Measurements from ENCODE around the gene DHX15.

GRCh38 chr4:24496597-24496996, 87.8 kb downstream of the DHX15 start:
- no peak for TF ChIP-seq FOS (IDR thresholded peaks at IDR 0.05; ENCODE audit: extremely low read depth, insufficient read length)
- TF ChIP-seq XRCC3 (IDR thresholded peaks at IDR 0.05), result no peak

All from K562 (cell line).